HG03103 (cell line): ENCODE data around the gene POU2F3.

Source experiments
- ATAC-seq: cut with Tn5 transposase; IDR thresholded peaks from one replicate; pipeline ENCODE4 v1.9.1; 2021; ENCODE audit warnings: low read depth; ENCODE audit not compliant: unreplicated experiment

The POU2F3 gene

GRCh38 chr11:120224972-120225909, 14.7 kb upstream of the POU2F3 start:
- ATAC-seq, result no peak

- ATAC-seq, result no peak
These were observed 13.7 kb upstream of the POU2F3 start for GRCh38 chr11:120226242-120226641.

- ATAC-seq, result no peak
These were observed 13.2 kb upstream of the POU2F3 start for GRCh38 chr11:120226714-120227113.

GRCh38 chr11:120227228-120227852, 12.6 kb upstream of the POU2F3 start:
- ATAC-seq, result no peak

- no peak for ATAC-seq
These were observed 11.1 kb upstream of the POU2F3 start for GRCh38 chr11:120228794-120229384.

GRCh38 chr11:120229451-120230424, 10.2 kb upstream of the POU2F3 start:
- no peak for ATAC-seq

- ATAC-seq, result no peak
These were observed 9.4 kb upstream of the POU2F3 start for GRCh38 chr11:120230433-120231071.

- no peak for ATAC-seq
These were observed 8.0 kb upstream of the POU2F3 start for GRCh38 chr11:120231963-120232362.

- ATAC-seq, result no peak
These were observed 6.6 kb upstream of the POU2F3 start for GRCh38 chr11:120233207-120233803.

GRCh38 chr11:120235024-120235628, 4.8 kb upstream of the POU2F3 start:
- no peak for ATAC-seq

- ATAC-seq, result no peak
These were observed 3.5 kb upstream of the POU2F3 start for GRCh38 chr11:120236169-120237107.

GRCh38 chr11:120238968-120239620, 846 bp upstream of the POU2F3 start:
- ATAC-seq, result no peak

GRCh38 chr11:120240866-120241265, 926 bp downstream of the POU2F3 start:
- no peak for ATAC-seq

GRCh38 chr11:120241277-120241676, 1.3 kb downstream of the POU2F3 start:
- no peak for ATAC-seq

- no peak for ATAC-seq
These were observed 3.3 kb downstream of the POU2F3 start for GRCh38 chr11:120243221-120243620.

- ATAC-seq, result no peak
These were observed 4.8 kb downstream of the POU2F3 start for GRCh38 chr11:120244476-120245365.
